HG02840 (cell line): ENCODE results near the gene TIAM2.

Experiments
- ATAC-seq: cut with Tn5 transposase; IDR thresholded peaks from one replicate; pipeline ENCODE4 v1.9.1; 2021; ENCODE audit warnings: mild to moderate bottlenecking, moderate library complexity, moderate number of reproducible peaks; ENCODE audit not compliant: unreplicated experiment, low FRiP score

Gene TIAM2

DNA sequence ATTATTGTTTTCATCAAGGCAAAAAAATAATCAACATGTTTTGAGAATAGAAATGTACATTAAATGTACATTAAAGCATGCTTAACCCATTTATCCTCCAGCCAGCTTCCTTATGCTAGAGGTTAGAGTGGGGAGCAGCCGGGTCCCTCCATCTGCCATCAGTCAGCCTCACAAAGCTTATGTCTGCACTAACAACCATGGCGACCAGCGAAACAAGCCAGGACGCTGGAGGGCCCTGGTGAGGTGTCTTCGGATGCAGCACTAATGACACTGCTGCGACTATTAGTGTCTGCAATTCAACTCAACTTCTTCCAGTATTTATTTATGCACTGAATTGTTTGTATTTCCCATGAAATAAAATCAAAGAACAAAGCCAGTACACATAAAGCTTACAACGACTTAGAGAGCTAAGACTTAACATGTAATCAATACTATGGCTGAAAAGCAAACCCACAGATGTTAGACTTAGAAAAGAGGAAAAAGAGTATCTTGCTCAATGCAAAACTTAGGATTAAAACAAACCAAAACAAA lies 275.5 kb downstream of the TIAM2 start:
- no peak for ATAC-seq

GRCh38 chr6:155271145-155271544 lies 276.0 kb downstream of the TIAM2 start:
- no peak for ATAC-seq

- no peak for ATAC-seq
These were observed 277.5 kb downstream of the TIAM2 start for GRCh38 chr6:155272353-155273232.

DNA sequence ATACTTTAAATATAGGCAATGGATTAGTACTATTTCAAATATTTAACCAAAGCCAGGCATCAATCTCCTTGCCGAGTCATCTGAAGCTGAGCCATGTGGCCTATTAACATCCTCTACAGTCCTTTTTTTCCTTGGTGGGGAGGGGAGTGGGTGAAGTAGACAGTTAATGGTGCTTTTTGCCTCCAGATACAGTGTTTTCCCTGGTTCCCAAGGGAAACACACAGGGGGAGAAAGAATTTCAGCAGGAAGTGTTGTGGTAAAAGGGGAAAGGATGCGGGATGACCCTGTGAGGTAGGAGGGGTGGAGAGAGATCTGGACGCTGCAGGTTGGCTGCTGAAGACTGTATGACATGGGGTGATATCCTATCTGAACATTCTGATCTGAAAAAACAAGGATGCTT lies 278.3 kb downstream of the TIAM2 start:
- no peak for ATAC-seq

- no peak for ATAC-seq
These were observed 279.0 kb downstream of the TIAM2 start for GRCh38 chr6:155274106-155274505.

- no peak for ATAC-seq
These were observed 279.4 kb downstream of the TIAM2 start for GRCh38 chr6:155274533-155274932.

DNA sequence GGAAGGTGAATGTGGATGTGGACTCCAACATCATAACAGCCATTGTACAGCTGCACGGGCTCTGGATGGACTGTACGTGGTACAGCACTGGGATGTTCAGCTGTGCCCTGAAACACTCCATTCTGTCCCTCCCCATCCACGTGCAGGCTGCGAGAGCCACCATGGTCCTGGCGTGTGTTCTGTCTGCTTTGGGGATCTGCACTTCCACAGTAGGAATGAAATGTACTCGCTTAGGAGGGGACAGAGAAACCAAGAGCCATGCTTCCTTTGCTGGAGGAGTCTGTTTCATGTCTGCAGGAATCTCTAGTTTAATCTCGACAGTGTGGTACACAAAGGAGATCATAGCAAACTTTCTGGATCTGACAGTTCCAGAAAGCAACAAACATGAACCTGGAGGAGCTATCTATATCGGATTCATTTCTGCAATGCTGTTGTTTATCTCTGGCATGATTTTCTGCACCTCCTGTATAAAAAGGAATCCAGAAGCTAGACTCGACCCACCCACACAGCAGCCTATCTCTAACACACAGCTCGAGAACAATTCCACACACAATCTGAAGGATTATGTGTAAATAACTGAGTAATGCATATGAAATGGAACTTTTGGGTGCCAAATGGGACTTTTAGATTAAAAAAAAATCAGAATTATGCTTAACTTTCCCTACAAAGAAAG lies 280.8 kb downstream of the TIAM2 start:
- ATAC-seq: no peak

DNA sequence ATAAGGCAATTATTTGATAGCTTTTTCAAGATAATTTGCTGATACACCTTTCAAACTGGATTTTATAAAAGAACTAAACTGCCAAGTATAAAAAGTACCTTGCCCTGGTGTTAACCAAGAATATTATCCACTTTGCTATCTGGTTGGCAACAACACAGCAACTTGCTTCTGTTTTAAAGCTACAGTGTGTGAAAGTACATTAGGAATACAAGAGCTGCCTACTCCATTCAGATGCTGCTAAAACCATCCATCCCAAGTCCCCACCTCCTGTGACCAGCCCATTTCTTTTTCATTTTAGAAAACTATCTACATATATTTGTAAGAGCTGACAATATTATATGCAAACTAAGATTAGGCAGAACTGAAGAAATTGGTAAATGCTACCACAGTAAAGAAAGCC lies 281.5 kb downstream of the TIAM2 start:
- no peak for ATAC-seq

- ATAC-seq: no peak
These were observed 283.4 kb downstream of the TIAM2 start for GRCh38 chr6:155278319-155279049.

- ATAC-seq: no peak
These were observed 289.7 kb downstream of the TIAM2 start for GRCh38 chr6:155284775-155285174.

DNA sequence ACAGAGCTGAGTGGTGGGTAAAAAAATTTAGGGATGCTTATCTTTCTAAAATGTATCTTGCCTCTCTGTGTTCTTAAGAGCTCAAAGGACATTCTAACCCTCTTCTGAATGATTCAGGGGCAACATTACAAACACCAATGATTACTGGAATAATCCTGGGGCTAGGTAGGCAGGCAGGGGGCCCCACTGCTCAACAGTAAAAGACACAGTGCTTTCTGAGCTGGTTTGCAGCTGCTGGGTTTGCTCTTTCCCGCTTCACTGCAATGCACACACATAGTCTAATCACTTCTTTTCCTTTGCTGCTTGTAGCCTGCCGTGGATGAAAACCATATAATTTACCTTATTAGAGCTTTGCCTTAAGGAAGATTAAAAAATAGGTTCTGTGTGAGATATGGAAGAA lies 292.6 kb downstream of the TIAM2 start:
- ATAC-seq: no peak

- no peak for ATAC-seq
These were observed 295.4 kb downstream of the TIAM2 start for GRCh38 chr6:155290491-155290890.

GRCh38 chr6:155291291-155291690 lies 296.2 kb downstream of the TIAM2 start:
- no peak for ATAC-seq

DNA sequence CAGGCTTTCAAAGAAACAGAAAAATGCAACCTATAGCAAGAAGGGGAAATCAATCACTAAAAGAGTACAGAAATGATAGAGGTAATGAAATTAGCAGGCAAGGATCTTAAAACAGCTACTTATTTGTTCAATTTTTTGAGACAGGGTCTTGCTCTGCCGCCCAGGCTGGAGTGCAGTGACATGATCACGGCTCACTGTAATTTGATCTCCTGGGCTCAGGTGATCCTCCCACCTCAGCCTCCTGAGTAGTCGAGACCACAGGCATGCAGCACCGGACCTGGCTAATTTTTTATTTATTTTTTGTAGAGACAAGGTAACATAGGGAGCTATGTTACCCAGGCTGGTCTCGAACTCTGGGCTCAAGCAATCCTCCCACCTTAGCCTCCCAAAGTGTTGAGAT lies 297.6 kb downstream of the TIAM2 start:
- no peak for ATAC-seq

GRCh38 chr6:155297669-155298068 lies 302.6 kb downstream of the TIAM2 start:
- no peak for ATAC-seq

GRCh38 chr6:155301867-155302266 lies 306.8 kb downstream of the TIAM2 start:
- no peak for ATAC-seq

DNA sequence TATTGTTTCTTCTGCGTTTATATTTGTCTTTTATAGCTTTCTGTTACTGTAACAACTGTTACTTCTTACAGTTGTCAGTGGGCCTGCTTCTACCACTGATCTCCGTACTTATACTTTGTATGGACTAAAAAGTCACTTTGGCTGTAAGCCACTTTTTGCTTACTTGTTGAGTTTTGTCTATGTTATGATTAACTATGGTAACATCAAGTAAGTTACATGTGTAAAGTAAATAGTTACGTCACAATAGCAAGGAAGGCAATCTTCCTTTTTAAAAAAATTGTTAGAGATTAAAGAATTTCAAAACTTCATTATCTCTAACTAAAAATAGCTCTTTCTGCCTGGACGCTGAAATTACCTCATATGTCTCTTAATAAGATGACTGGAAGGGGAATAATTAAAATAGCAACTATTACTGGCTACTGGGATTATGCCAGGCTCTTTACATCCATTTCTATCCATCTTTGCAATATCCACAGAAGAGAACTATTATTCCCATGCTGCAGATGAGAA lies 308.3 kb downstream of the TIAM2 start:
- no peak for ATAC-seq

GRCh38 chr6:155306958-155307357 lies 311.8 kb downstream of the TIAM2 start:
- no peak for ATAC-seq
